ENCODE results near the gene WIZ.

WIZ gene

DNA sequence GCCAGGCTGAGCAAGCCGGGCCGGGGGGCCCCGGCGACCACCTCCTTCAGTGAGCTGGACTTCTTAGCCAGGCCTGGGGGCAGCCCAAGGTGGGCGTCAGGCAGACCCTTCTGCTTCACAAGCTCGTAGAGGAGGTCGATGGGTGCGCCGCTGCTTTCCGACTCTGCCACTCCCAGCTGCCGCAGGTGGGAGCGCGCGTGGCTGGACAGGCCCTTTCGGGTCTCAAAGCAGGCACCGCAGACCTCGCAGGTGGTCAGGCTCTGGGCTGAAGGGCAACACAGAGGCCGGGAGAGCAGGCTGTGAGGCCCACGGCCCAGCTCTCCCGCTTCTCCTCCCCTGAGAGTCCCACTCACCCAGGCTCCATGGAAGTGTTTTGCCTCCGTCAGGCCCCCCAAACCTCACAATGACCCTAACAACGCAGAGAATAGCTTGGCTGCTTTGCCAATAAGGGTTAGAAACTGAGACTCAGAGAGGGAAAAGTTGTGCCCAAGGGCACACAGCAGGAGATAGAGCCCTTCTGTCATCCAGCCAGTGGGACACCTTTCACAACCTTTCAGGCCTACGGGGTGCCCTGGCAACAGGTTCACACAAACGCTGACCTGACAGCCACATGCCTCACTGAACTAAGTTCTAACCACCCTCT, 19.8 kb downstream of the WIZ start:
- no peak for DNase-seq (ENCODE audit: low spot score)
- TF ChIP-seq, protein P1, sequence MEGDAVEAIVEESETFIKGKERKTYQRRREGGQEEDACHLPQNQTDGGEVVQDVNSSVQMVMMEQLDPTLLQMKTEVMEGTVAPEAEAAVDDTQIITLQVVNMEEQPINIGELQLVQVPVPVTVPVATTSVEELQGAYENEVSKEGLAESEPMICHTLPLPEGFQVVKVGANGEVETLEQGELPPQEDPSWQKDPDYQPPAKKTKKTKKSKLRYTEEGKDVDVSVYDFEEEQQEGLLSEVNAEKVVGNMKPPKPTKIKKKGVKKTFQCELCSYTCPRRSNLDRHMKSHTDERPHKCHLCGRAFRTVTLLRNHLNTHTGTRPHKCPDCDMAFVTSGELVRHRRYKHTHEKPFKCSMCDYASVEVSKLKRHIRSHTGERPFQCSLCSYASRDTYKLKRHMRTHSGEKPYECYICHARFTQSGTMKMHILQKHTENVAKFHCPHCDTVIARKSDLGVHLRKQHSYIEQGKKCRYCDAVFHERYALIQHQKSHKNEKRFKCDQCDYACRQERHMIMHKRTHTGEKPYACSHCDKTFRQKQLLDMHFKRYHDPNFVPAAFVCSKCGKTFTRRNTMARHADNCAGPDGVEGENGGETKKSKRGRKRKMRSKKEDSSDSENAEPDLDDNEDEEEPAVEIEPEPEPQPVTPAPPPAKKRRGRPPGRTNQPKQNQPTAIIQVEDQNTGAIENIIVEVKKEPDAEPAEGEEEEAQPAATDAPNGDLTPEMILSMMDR (IDR thresholded peaks at IDR 0.05; ENCODE audit: extremely low read depth, missing control alignments) = no peak

DNA sequence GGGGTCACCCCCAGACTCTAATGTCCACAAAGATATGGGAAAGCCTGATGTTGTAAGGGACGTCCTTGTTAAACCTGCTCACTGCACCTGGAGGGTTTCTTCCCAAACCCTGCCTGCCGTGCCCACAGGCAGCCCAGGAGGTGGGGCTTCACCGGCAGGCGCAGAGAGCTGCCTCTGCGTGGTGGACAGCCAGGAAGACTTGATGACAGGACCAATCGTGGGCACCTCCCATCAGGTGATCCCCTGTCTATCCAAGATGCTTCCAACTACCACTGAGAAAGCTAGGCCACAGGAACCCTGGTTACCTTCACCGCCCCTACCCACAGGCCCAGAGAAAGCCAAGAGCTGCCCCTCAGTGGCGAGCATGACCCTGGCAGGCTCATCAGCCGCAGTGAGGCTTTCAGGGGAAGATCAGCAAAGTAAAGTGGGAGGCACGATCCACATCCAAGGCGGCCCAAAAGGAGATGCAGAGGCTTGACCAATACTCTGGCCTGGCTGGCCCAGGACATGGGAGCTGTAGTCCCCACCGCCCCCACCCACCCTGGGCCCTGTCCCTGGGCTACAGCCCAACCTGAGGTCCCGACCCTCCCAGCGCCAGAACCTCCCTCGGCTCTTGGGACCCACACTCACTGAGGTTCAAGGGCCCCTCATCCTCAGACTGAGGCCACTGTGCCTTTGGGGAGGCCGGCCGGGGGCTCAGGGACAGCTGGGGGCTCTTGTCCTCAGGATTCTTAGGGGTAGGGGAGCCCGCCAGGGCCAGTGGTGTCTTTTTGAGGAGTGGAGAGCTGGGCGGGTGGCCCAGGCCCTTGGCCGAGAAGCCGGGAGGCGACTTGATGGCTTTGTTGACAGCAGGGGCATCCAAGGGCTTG, 20.6 kb downstream of the WIZ start:
- TF ChIP-seq, protein P1 (IDR thresholded peaks at IDR 0.05; ENCODE audit: extremely low read depth, missing control alignments) = no peak
- DNase-seq (ENCODE audit: low spot score) = no peak

DNA sequence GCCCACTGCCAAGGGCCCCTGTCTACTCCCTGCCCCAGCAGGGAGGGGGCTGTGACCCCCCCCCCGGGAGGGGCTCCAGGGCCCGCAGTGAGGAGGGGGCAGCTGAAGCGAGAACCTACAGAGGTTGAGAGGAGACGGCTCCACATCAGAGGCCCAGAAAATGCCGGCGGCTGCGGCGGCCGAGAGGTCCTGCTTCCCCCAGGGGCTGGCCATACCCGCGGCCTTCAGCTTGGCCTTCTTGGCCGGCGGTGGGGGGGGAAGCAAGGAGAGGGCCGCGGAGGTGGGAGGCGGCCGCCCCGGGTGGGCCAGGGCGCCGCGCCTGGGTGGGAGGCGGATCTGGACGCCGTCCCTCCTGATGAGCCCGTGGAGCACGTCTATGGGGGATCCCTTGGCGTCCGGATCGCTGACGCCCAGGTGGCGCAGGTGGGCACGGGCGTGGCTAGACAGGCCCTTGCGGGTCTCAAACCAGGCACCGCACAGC, 21.7 kb downstream of the WIZ start:
- no peak for DNase-seq (ENCODE audit: low spot score)
- TF ChIP-seq, protein P1 (IDR thresholded peaks at IDR 0.05; ENCODE audit: extremely low read depth, missing control alignments) = no peak

DNA sequence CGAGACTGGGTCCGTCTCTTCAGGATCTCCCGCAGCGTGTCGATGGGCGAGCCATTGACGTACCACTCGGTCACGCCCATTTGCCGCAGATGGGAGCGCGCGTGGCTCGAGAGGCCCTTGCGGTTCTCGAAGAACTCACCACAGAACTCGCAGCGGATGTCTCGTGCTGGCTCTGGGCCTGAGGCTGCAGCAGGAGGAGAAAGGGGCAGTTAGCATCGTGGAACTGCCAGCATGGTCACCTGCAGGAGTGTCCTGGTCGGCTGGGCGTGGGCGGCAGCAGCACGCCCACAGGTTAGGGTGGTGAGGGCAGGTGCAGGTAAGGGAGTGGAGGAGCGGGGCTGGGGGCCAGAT, 22.4 kb downstream of the WIZ start:
- no peak for DNase-seq (ENCODE audit: low spot score)
- TF ChIP-seq, protein P1 (IDR thresholded peaks at IDR 0.05; ENCODE audit: extremely low read depth, missing control alignments) = no peak

DNA sequence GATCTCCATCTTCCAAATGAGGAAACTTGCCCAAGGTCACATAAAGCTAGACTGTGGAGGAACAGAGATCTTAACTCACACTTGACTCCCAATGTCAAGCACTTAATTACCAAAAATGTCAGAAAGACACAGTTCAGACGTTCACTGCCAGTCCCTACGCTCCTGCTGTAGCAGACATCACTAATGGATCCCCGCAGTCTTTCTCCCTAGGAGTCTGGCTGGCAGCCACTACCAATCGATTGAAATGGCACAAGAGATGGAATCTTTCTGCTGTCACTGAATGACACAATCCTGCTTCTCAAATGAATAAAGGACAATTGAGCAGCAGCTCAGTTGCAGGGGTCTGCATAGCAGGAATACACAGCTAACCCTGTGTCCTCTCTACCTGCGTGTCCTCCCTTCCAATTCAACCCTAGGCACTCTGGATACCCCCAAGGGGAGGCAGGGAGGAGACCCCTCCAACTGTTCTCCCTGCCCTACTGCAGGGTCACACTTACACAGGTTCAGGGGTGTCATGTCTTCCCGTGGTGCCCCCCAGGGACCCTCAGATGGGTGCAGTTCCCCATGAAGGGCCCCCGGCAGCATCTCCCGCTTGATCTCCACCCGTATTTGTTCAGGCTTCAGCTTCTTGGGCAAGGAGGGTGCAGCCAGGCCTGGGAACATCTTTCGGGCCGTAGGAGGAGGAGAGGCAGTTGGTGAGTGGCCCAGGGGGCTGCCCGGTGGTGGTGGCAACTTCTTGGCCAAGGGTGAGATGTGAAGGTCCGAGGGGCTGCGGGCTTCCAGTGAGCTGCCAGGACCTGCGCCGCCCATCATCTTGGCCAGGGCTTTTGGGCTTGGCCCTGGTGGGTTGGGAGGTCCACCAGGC, 23.0 kb downstream of the WIZ start:
- DNase-seq (ENCODE audit: low spot score) = no peak
- TF ChIP-seq, protein P1 (IDR thresholded peaks at IDR 0.05; ENCODE audit: extremely low read depth, missing control alignments) = no peak

DNA sequence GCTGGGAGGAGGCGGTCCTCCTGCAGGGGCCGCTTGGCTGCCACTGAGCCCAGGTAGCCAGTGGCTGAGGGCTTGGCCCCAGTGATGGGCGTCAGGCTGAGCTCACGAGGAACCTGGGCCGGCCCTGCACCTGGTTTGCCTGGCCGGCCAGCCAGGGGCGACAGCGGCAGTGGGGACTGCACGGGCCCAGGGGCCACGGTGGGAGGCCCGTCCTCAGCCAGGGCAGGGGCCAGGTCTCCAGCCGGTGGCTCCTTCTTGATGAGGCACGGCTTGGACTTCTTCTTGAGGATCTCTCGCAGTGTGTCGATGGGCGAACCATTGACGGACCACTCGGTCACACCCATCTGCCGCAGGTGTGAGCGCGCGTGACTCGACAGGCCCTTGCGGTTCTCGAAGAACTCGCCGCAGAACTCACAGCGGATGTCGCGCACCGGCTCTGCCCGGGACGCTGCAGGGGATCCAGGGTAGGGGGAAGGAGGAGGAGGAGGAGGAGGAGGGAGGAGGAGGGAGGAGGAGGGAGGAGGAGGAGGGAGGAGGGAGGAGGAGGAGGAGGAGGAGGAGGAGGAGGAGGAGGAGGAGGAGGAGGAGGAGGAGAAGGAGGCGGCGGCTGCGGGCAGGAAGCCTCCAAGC, 24.3 kb downstream of the WIZ start:
- DNase-seq (ENCODE audit: low spot score) = no peak
- TF ChIP-seq, protein P1 (IDR thresholded peaks at IDR 0.05; ENCODE audit: extremely low read depth, missing control alignments) = no peak
